ENCODE data around the gene CHD2.
"Not testable (repeated sequence)": the region's sequence is repeated elsewhere in the genome, so short reads cannot be mapped to it uniquely, and the experiment has no call there.

Gene CHD2

GRCh38 chr15:92906563-92907081, 6.5 kb downstream of the CHD2 start:
- DNase-seq (ENCODE audit: low spot score): no peak

GRCh38 chr15:92907229-92907628, 7.1 kb downstream of the CHD2 start:
- DNase-seq (ENCODE audit: low spot score): no peak

- no peak for DNase-seq (ENCODE audit: low spot score)
These were observed 8.0 kb downstream of the CHD2 start for GRCh38 chr15:92907896-92908712.

GRCh38 chr15:92908713-92909057, 8.6 kb downstream of the CHD2 start:
- no peak for DNase-seq (ENCODE audit: low spot score)

- no peak for DNase-seq (ENCODE audit: low spot score)
These were observed 9.1 kb downstream of the CHD2 start for GRCh38 chr15:92909136-92909781.

GRCh38 chr15:92910451-92910850, 10.3 kb downstream of the CHD2 start:
- DNase-seq (ENCODE audit: low spot score): no peak

GRCh38 chr15:92914103-92914499, 14.0 kb downstream of the CHD2 start:
- peak; percentile 13 for DNase-seq (ENCODE audit: low spot score)

GRCh38 chr15:92914768-92915221, 14.7 kb downstream of the CHD2 start:
- DNase-seq (ENCODE audit: low spot score): no peak

GRCh38 chr15:92915766-92916435, 15.8 kb downstream of the CHD2 start:
- DNase-seq (ENCODE audit: low spot score): no peak

GRCh38 chr15:92917598-92918407, 17.7 kb downstream of the CHD2 start:
- DNase-seq (ENCODE audit: low spot score): peak; percentile 83

GRCh38 chr15:92918881-92919280, 18.8 kb downstream of the CHD2 start:
- DNase-seq (ENCODE audit: low spot score): not testable (repeated sequence)

- DNase-seq (ENCODE audit: low spot score): no peak
These were observed 20.6 kb downstream of the CHD2 start for GRCh38 chr15:92920595-92921161.

GRCh38 chr15:92921215-92922131, 21.3 kb downstream of the CHD2 start:
- no peak for DNase-seq (ENCODE audit: low spot score)

GRCh38 chr15:92922418-92923002, 22.4 kb downstream of the CHD2 start:
- DNase-seq (ENCODE audit: low spot score): no peak

GRCh38 chr15:92924216-92924615, 24.1 kb downstream of the CHD2 start:
- no peak for DNase-seq (ENCODE audit: low spot score)

- no peak for DNase-seq (ENCODE audit: low spot score)
These were observed 25.3 kb downstream of the CHD2 start for GRCh38 chr15:92925454-92925853.

GRCh38 chr15:92928225-92928750, 28.2 kb downstream of the CHD2 start:
- no peak for DNase-seq (ENCODE audit: low spot score)

- no peak for DNase-seq (ENCODE audit: low spot score)
These were observed 28.9 kb downstream of the CHD2 start for GRCh38 chr15:92929002-92929401.

- DNase-seq (ENCODE audit: low spot score): no peak
These were observed 30.0 kb downstream of the CHD2 start for GRCh38 chr15:92930054-92930621.

Measured in iPS-NIHi11 (cell line).